ENCODE results near the gene SVIL. TPM values are rescaled to one million over a fixed set of nuclear protein-coding genes. Genes with fewer than 3 reads are reported as not detected.
A peak's percentile ranks its signal among the peaks of the same experiment; 100 is the strongest.

SVIL gene
- total and polyA plus RNA-seq, 2 of the 13 experiments (the other 11 are each of a cell fraction or from before 2014, with no cell fraction given) = 3.9 to 12.1 TPM

DNA sequence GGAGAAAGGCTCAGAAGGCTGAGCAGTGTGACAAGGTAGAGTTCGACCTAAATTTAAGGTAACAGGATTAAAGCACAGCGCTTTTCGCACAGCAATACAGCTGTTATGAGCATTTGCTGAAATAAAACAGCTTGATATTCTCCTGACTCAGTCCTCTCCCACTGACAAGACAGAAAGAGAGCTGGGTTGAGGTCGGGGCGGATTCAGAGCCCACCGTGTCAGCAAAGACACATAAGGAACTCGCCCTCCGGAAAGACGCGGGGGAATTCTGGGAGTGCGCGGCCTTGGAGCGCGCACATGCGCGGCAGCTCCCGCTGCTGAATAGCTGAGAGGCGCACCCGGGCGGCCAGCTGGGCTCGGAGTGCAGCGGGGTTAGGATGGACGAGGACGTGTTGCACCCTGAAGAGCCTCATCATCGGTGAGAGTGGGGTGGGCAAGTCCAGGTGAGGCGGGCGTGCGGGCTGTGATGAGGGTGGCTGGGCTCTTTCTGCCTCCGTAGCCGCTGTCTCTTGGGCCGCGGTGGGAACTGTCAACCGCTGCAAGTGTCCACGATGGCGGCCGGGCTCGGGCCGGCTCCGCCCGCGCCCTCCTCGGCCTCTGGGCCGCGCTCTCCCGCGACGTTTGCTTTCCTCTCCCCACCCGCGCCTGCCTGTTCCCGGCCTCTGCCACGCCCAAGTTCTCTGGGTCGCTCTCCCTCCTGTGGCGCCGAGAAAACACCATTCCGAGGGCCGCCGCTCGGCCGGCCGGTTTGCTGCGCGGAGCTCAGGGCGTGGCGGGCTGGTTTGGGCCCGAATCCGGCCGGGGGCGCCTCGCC lies 225.3 kb downstream of the SVIL start (continued):
- TF ChIP-seq ZFX (CRISPR knock-in tag; IDR thresholded peaks at IDR 0.05; ENCODE audit: low read depth) = peak; percentile 94
- peak; percentile 65 for TF ChIP-seq RBM39 (IDR thresholded peaks at IDR 0.05; ENCODE audit: low read depth, low read length, poor library complexity, severe bottlenecking)
- TF ChIP-seq ZNF780A (CRISPR knock-in tag; IDR thresholded peaks at IDR 0.05) = no peak
- TF ChIP-seq POLR2A (IDR thresholded peaks at IDR 0.05; ENCODE audit: insufficient read depth in 1 of 2, low read depth in 2 of 2, low read length in 2 of 2) = peak; percentile 69 to 89
- TF ChIP-seq, protein P1, sequence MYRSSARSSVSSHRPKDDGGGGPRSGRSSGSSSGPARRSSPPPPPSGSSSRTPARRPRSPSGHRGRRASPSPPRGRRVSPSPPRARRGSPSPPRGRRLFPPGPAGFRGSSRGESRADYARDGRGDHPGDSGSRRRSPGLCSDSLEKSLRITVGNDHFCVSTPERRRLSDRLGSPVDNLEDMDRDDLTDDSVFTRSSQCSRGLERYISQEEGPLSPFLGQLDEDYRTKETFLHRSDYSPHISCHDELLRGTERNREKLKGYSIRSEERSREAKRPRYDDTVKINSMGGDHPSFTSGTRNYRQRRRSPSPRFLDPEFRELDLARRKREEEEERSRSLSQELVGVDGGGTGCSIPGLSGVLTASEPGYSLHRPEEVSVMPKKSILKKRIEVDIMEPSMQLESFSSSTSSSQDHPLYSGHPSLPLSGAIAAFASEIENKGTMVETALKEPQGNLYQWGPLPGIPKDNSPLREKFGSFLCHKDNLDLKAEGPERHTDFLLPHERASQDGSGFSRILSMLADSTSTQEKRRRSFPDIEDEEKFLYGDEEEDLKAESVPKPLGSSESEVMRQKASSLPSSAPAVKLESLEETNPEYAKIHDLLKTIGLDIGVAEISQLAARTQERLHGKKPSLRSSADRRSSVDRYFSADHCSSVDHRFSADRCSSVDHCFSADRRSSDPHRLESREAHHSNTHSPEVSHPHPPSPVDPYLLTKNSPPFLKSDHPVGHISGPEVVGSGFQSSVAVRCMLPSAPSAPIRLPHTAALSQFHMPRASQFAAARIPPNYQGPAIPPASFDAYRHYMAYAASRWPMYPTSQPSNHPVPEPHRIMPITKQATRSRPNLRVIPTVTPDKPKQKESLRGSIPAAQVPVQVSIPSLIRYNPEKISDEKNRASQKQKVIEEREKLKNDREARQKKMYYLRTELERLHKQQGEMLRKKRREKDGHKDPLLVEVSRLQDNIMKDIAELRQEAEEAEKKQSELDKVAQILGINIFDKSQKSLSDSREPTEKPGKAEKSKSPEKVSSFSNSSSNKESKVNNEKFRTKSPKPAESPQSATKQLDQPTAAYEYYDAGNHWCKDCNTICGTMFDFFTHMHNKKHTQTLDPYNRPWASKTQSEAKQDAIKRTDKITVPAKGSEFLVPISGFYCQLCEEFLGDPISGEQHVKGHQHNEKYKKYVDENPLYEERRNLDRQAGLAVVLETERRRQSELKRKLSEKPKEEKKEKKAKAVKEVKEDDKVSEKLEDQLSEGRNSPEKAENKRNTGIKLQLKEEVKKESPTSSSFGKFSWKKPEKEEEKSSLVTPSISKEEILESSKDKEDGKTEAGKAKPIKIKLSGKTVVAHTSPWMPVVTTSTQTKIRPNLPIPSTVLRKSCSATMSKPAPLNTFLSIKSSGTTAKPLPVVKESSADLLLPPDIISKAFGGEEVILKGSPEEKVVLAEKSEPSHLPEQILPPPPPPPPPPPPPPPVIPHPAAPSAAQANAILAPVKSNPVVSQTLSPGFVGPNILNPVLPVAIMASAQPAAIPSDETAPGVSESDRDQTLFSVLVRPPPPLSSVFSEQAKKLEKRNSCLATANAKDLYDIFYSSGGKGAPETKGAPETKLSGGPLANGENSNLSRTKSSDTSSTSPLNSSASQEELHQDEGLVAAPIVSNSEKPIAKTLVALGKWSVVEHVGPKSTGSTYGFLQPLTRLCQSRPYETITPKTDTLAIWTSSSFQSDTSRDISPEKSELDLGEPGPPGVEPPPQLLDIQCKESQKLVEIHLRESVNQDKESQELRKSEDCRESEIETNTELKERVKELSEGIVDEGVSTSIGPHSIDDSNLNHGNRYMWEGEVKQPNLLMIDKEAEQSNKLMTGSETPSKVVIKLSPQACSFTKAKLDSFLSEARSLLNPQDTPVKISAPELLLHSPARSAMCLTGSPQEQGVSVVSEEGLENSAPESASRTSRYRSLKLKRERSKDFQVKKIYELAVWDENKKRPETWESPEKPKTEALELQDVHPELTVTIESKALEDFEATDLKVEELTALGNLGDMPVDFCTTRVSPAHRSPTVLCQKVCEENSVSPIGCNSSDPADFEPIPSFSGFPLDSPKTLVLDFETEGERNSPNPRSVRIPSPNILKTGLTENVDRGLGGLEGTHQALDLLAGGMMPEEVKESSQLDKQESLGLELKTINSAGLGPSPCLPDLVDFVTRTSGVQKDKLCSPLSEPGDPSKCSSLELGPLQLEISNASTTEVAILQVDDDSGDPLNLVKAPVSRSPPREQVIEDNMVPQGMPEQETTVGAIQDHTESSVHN (CRISPR knock-in tag; IDR thresholded peaks at IDR 0.05) = no peak
- TF ChIP-seq ZNF737 (CRISPR knock-in tag; IDR thresholded peaks at IDR 0.05; ENCODE audit: borderline replicate concordance) = no peak
- no peak for TF ChIP-seq ARNTL (CRISPR knock-in tag; IDR thresholded peaks at IDR 0.05)
- TF ChIP-seq RBAK (CRISPR knock-in tag; IDR thresholded peaks at IDR 0.05) = no peak
- TF ChIP-seq, protein P2, sequence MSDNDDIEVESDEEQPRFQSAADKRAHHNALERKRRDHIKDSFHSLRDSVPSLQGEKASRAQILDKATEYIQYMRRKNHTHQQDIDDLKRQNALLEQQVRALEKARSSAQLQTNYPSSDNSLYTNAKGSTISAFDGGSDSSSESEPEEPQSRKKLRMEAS (IDR thresholded peaks at IDR 0.05) = peak; percentile 84
- TF ChIP-seq, protein P3, sequence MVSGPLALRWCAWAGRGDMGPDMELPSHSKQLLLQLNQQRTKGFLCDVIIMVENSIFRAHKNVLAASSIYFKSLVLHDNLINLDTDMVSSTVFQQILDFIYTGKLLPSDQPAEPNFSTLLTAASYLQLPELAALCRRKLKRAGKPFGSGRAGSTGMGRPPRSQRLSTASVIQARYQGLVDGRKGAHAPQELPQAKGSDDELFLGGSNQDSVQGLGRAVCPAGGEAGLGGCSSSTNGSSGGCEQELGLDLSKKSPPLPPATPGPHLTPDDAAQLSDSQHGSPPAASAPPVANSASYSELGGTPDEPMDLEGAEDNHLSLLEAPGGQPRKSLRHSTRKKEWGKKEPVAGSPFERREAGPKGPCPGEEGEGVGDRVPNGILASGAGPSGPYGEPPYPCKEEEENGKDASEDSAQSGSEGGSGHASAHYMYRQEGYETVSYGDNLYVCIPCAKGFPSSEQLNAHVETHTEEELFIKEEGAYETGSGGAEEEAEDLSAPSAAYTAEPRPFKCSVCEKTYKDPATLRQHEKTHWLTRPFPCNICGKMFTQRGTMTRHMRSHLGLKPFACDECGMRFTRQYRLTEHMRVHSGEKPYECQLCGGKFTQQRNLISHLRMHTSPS (CRISPR knock-in tag; IDR thresholded peaks at IDR 0.05; ENCODE audit: low read depth) = no peak
- TF ChIP-seq ZNF282 (IDR thresholded peaks at IDR 0.05; ENCODE audit: partially characterized antibody) = no peak
- TF ChIP-seq PHF5A (CRISPR knock-in tag; IDR thresholded peaks at IDR 0.05; ENCODE audit: low read depth, unreplicated experiment) = peak; percentile 23
- TF ChIP-seq, protein P4, sequence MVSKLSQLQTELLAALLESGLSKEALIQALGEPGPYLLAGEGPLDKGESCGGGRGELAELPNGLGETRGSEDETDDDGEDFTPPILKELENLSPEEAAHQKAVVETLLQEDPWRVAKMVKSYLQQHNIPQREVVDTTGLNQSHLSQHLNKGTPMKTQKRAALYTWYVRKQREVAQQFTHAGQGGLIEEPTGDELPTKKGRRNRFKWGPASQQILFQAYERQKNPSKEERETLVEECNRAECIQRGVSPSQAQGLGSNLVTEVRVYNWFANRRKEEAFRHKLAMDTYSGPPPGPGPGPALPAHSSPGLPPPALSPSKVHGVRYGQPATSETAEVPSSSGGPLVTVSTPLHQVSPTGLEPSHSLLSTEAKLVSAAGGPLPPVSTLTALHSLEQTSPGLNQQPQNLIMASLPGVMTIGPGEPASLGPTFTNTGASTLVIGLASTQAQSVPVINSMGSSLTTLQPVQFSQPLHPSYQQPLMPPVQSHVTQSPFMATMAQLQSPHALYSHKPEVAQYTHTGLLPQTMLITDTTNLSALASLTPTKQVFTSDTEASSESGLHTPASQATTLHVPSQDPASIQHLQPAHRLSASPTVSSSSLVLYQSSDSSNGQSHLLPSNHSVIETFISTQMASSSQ (IDR thresholded peaks at IDR 0.05; ENCODE audit: low read depth) = no peak
- TF ChIP-seq, protein P4 (CRISPR knock-in tag; IDR thresholded peaks at IDR 0.05; ENCODE audit: borderline replicate concordance) = peak; percentile 59; the same call in 1 of the 2 replicates
- TF ChIP-seq ZNF343 (CRISPR knock-in tag; IDR thresholded peaks at IDR 0.05) = peak; percentile 52; the same call in 1 of the 2 replicates
